Suprapubic skin (tissue), 4 donors: ENCODE data around the gene XYLT1.

Source experiments
- CTCF ChIP-seq, 2 donors: fragments of 200-600 bp in 1 of 2; fragments of 450-650 bp in 1 of 2; sonication (generic) in 1 of 2; IDR thresholded peaks; one replicate each; pipeline ENCODE4 v1.5.1; 2016 to 2019; ENCODE audit warnings: antibody characterized with exemption in 2 of 2, mild to moderate bottlenecking in 1 of 2, moderate library complexity in 1 of 2
- POLR2A ChIP-seq, 2 donors: fragments of 450-650 bp; IDR thresholded peaks; one replicate each; pipeline ENCODE4 v1.6.1; 2017; ENCODE audit warnings: antibody characterized with exemption in 2 of 2, mild to moderate bottlenecking in 2 of 2, moderate library complexity in 2 of 2
- POLR2AphosphoS5 ChIP-seq, 3 donors: sonication (generic); formaldehyde crosslinking; IDR thresholded peaks; one replicate each; pipeline ENCODE4 v1.6.1; 2017; ENCODE audit warnings: antibody characterized with exemption in 3 of 3

- TF ChIP-seq POLR2A (IDR thresholded peaks at IDR 0.05), result no peak
- TF ChIP-seq CTCF (IDR thresholded peaks at IDR 0.05), result no peak
- TF ChIP-seq POLR2AphosphoS5 (IDR thresholded peaks at IDR 0.05), result no peak
These were observed 9.9 kb downstream of the XYLT1 start for GRCh38 chr16:17460890-17461289.
